RWPE2 (cell line): ENCODE data around the gene RANBP9.

Source experiments
- ATAC-seq: fragments of 200-7000 bp; cut with Tn5 transposase; 3 replicates; pipeline ENCODE4 v1.9.1; 2021; ENCODE audit warnings: low read depth
- DNase-seq: peaks from one replicate; pipeline ENCODE4 v3.0.0-alpha.2; 2020; ENCODE audit warnings: low spot score
- H3K27ac ChIP-seq: fragments of 450-650 bp; 2 replicates; pipeline ENCODE4 v1.5.1; 2017; ENCODE audit warnings: mild to moderate bottlenecking; ENCODE audit not compliant: poor library complexity, severe bottlenecking
- H3K27me3 ChIP-seq: fragments of 250-450 bp; sonication (Bioruptor Pico); 2 replicates; pipeline ENCODE4 v1.5.1; 2021; ENCODE audit warnings: mild to moderate bottlenecking, moderate library complexity; ENCODE audit not compliant: insufficient read depth, poor library complexity, severe bottlenecking
- H3K36me3 ChIP-seq: fragments of 250-450 bp; sonication (Bioruptor Pico); 2 replicates; pipeline ENCODE4 v1.5.1; 2020; ENCODE audit warnings: low read depth, mild to moderate bottlenecking, moderate library complexity
- H3K4me1 ChIP-seq: fragments of 250-450 bp; sonication (Bioruptor Pico); 2 replicates; pipeline ENCODE4 v1.5.1; 2021; ENCODE audit warnings: mild to moderate bottlenecking, moderate library complexity; ENCODE audit not compliant: insufficient read depth, poor library complexity, severe bottlenecking
- H3K4me3 ChIP-seq: fragments of 250-450 bp; sonication (Bioruptor Pico); 2 replicates; pipeline ENCODE4 v1.5.1; 2021; ENCODE audit warnings: mild to moderate bottlenecking, moderate library complexity; ENCODE audit not compliant: severe bottlenecking
- H3K9me3 ChIP-seq: fragments of 250-450 bp; sonication (Bioruptor Pico); 2 replicates; pipeline ENCODE4 v1.5.1; 2021; ENCODE audit warnings: mild to moderate bottlenecking, moderate library complexity; ENCODE audit not compliant: severe bottlenecking
- TF ChIP-seq, protein P1 (sequence below): fragments of 450-650 bp; IDR thresholded peaks from one replicate; pipeline ENCODE4 v1.5.1; 2017; ENCODE audit warnings: mild to moderate bottlenecking, moderate library complexity; ENCODE audit not compliant: poor library complexity, severe bottlenecking

The RANBP9 gene

GRCh38 chr6:13593720-13594119, 117.9 kb downstream of the RANBP9 start:
- Histone ChIP-seq H3K4me1 (no peaks in the 10 kb centered on the region), H3K36me3 (peaks cover 40% of the 10 kb centered on the region), H3K27me3 (no peaks in the 10 kb centered on the region), H3K4me3 (no peak overlapping the region), H3K9me3 (no peaks in the 10 kb centered on the region), H3K27ac (no peak overlapping the region)
- ATAC-seq (no peak), DNase-seq (no peak)
- TF ChIP-seq, protein P1, sequence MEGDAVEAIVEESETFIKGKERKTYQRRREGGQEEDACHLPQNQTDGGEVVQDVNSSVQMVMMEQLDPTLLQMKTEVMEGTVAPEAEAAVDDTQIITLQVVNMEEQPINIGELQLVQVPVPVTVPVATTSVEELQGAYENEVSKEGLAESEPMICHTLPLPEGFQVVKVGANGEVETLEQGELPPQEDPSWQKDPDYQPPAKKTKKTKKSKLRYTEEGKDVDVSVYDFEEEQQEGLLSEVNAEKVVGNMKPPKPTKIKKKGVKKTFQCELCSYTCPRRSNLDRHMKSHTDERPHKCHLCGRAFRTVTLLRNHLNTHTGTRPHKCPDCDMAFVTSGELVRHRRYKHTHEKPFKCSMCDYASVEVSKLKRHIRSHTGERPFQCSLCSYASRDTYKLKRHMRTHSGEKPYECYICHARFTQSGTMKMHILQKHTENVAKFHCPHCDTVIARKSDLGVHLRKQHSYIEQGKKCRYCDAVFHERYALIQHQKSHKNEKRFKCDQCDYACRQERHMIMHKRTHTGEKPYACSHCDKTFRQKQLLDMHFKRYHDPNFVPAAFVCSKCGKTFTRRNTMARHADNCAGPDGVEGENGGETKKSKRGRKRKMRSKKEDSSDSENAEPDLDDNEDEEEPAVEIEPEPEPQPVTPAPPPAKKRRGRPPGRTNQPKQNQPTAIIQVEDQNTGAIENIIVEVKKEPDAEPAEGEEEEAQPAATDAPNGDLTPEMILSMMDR = no peak

DNA sequence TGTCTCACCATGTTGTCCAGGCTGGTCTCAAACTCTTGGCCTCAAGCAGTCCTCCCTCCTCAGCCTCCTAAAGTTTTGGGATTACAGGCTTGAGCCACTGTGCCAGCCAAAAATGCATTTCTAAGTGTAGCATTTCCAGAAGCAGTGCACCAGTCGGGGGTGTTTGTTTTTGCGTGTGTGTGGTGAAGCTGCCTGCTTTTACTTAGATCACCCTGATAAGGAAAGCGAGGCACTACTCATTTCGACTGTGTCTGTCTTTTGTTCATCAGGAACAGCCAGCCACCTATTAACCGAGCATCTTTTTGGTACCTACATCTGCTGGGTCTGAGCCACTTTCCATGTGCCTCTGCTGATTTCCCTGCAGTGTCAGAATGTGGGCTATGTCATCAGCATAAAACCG, 118.5 kb downstream of the RANBP9 start:
- Histone ChIP-seq H3K4me1 (no peaks in the 10 kb centered on the region), H3K27me3 (no peaks in the 10 kb centered on the region), H3K4me3 (no peak overlapping the region), H3K9me3 (no peaks in the 10 kb centered on the region), H3K36me3 (peaks cover 41% of the 10 kb centered on the region), H3K27ac (no peak overlapping the region)
- ATAC-seq (no peak), DNase-seq (no peak)
- TF ChIP-seq, protein P1 = no peak

DNA sequence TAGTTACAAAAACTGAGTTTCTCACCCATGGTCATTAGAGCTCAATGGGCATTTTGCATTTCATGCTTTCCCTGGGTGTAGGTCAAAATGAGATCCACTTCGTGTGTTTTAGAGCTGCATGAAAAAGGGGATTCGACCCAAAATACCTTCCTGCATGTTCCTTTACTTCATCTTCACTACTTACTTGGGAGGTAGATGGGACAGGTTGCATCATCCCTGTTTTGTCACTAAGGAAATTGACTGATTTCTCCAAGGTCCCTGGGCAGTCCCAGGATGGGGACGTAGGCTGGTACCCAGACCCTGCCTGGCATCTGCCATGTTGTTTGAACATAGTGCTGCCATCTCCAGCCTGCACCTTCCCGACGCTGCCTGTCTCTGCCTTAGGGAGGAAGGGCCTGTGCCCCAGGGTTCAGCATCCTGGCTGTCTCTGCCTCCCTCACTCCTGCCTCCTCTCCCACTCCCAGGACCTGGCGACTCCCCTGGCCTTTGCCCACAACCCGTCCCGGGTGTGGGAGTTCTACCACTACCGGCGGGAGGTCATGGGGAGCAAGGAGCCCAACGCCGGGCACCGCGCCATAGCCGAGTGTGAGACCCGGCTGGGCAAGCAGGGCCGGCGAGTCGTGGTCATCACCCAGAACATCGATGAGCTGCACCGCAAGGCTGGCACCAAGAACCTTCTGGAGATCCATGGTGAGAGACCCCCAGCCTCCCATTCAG, 120.3 kb downstream of the RANBP9 start:
- TF ChIP-seq, protein P1 = no peak
- no peak overlapping the region for H3K4me3 ChIP-seq
- H3K27ac ChIP-seq = no peak overlapping the region
- no peaks in the 10 kb centered on the region for H3K9me3 ChIP-seq
- no peaks in the 10 kb centered on the region for H3K4me1 ChIP-seq
- no peaks in the 10 kb centered on the region for H3K27me3 ChIP-seq
- ATAC-seq (no peak), DNase-seq (no peak)
- H3K36me3 ChIP-seq = peaks cover 36% of the 10 kb centered on the region

- Histone ChIP-seq H3K27me3 (no peaks in the 10 kb centered on the region), H3K4me1 (no peaks in the 10 kb centered on the region), H3K36me3 (peaks cover 37% of the 10 kb centered on the region), H3K9me3 (no peaks in the 10 kb centered on the region), H3K4me3 (no peak overlapping the region), H3K27ac (no peak overlapping the region)
- TF ChIP-seq, protein P1 = no peak
- DNase-seq (no peak), ATAC-seq (no peak)
Observed at GRCh38 chr6:13590574-13591153, 121.0 kb downstream of the RANBP9 start.

DNA sequence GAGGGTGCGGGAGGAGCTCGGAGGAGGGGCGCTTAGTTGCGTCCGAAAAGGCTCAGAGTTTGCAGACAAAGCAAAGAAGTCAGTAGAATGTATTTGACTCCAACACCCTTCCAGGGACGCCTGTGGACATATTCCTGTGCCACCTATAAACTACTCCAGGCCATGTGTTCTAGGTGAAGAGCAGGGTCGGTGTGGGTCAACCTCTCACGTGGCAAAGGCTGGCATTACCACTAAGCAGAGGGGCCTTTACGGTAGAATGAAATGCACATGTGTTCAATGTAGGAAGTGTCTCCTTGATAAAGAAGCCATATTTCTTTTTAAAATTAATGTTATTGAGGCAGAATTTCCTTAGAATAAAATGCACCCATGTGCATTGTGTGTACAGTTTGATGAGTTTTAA, 121.8 kb downstream of the RANBP9 start:
- peaks cover 30% of the 10 kb centered on the region for H3K36me3 ChIP-seq
- no peak for ATAC-seq
- no peaks in the 10 kb centered on the region for H3K9me3 ChIP-seq

More for the DNA sequence above, 121.8 kb downstream of the RANBP9 start:
- Histone ChIP-seq H3K27ac (no peak overlapping the region), H3K4me1 (no peaks in the 10 kb centered on the region), H3K27me3 (no peaks in the 10 kb centered on the region), H3K4me3 (no peak overlapping the region)
- TF ChIP-seq, protein P1 = no peak
- no peak for DNase-seq
